Tongue (tissue), 2 donors: ENCODE data around the gene ACAP3. TPM values are rescaled to one million over a fixed set of nuclear protein-coding genes. Genes with fewer than 3 reads are reported as not detected.

Source experiments
- DNase-seq: peaks from one replicate; pipeline ENCODE4 v3.0.0-alpha.2; 2015
- total RNA-seq: library from RNA; depleted of rRNA; stranded (reverse); fragments of >200 nt; gene quantifications from one replicate; pipeline ENCODE4 v1.2.3, GENCODE V29; 2014

ACAP3 gene
- total RNA-seq, 1 donor from 2014 or later, result 73.3 TPM

DNA sequence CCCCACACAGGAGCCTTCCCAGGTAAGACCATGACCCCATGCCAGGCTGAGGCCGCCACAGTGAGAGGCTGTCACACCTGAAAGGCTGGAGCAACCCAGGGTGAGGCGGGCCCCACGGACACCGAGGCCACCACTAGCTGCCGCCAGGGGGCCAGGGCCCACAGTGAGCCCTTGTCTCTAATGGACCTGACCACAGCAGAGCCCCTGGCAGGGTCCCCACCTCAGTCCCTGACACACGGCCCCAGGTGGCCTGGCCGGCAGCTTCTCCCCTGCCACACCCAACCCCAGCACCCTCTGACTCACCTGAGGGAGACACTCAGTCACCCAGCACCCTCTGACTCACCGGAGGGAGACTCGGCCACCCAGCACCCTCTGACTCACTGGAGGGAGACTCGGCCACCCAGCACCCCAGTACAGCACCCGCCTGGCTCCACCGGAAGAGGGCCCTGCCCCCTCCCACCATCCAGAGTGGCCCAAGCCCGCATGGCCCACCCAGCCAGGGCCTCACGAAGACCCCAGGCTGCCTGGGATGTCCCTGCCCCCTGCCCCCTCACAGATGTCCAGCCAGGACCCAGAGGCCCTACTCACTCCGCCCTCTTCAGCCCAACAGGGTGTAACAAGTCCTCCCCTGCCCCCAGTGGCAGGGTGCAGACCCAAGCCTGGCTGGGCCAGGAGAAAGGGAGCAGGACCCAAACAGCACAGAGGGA is 37.1 kb upstream of the ACAP3 start:
- no peak for DNase-seq

GRCh38 chr1:1343811-1344421 is 36.2 kb upstream of the ACAP3 start:
- DNase-seq, result no peak

- no peak for DNase-seq
Measured at GRCh38 chr1:1342584-1343115, 34.9 kb upstream of the ACAP3 start.

DNA sequence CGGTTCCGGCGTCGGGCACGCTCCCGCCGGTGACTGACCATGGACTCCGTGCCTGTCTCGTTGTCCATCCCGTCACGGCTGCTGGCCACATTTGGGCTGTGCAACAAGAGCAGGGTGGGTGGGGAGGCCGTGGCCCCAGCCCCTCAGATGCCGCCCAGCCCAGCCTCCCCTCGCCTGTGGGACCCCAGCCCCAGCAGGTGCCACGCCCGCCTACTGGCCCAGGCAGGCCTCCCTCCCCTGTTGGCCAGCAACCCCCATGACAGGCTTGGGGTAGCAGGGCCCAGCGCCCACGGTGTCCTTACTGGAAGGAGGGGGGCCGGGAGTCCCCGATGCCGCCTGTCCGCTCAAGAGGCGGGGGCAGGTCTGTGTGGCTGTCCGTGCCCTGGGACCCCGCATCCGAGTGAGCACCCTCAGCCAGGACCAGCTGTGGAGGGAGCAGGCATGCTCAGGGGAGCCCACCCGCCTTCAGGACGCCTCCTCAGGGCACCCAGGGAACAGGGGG is 34.4 kb upstream of the ACAP3 start:
- no peak for DNase-seq

DNA sequence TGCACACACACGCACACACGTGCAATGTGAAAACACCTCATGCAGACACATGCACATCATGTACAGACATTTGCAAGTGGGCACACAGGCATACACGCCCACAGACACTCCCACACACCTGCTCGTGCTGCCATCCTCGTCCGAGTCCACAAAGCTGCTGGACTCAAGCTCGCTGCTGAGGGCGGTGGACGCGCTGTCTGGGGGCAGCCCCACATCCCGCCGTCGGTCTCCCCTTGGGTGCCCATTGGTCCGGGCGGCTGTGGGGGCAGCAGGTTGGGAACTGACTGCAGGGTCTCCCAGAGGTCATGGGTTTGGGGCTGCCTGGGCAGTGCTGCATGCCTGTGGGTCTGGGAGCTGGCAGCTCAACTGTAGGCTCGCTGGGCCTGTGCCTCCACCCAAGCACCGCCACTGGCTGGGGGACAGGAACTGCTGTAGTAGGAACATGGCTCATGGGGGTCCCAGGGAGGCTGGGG is 33.9 kb upstream of the ACAP3 start:
- no peak for DNase-seq

GRCh38 chr1:1340791-1341548 is 33.2 kb upstream of the ACAP3 start:
- DNase-seq, result no peak

DNA sequence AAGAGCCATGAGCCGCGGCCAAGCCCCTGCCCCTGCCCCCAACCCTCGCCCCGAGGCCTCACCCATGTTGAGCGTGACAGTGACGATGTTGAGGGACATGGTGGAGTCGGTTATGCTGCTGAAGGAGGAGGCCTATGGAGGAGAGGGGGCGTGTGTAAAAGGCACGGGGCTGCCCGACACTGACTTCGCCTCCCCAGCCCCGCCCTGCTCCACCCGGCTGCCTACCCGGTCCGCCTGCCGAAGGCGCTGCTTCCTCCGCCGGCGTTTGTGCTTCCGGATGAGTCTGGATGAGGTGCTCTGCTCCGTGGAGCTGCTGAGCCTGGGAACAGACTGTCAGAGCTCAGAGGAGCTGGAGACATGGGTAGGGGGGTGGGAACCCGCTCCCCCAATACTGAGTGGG is 32.5 kb upstream of the ACAP3 start:
- DNase-seq, result no peak

DNA sequence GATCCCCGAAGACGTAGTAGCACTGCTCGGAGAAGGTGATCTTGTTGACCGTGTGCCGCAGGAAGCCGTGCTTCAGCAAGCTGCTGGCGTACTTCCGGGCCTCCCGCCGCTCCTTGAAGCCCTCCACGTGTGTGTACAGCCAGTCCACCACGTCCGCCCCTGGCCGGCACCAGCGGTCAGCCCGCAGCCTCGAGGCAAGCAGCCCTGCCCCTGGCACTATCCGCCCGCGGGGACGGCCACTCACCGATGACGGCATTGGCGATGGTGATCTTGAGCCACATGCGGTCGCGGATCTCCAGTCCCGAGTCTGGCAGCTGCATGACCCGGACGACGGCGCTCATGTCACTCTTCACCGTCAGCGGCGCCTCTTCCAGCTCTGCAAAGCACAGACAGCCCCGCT is 30.5 kb upstream of the ACAP3 start:
- DNase-seq, result no peak

GRCh38 chr1:1337793-1338147 is 30.0 kb upstream of the ACAP3 start:
- DNase-seq, result no peak

DNA sequence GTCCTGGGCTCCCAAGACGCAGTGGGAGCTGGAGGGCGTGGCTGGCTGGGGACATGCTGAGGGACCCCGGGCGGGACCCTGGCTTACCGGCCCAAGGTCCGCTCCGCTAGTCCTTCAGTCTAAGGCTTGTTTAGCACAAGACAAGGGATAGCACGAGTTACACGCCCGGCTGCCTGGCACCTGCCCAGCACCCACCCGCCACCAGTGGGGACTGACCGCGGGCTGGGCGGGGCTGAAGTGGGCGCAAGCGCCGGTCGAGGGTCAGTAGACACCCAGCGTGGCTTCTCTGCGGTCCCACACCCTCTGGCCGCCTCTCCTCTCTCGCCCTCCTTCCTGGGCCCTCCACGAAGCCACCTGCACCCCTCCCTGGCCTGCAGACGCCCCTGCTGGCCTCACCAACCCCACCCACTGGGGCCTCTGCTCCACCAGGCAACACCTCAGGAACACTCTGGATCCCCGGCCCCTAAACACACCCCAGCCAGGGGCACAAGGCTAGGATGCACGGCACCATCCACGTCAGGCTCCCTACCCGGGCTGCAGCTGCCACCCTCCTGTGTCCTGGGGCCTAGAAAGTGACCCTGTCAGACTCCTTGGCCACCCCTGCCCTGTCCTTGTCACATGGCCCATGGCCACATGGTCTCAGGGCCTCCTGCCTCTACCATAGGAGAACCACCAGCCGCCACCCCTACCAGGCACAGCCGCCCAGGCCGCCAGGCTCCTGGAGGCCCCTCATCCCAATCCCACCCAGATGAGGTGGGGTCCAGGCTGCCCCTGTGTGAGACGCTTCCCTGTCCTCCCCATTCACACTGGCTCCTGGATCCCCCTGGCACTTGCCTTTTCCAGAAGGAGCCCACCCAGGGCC is 29.4 kb upstream of the ACAP3 start:
- no peak for DNase-seq

DNA sequence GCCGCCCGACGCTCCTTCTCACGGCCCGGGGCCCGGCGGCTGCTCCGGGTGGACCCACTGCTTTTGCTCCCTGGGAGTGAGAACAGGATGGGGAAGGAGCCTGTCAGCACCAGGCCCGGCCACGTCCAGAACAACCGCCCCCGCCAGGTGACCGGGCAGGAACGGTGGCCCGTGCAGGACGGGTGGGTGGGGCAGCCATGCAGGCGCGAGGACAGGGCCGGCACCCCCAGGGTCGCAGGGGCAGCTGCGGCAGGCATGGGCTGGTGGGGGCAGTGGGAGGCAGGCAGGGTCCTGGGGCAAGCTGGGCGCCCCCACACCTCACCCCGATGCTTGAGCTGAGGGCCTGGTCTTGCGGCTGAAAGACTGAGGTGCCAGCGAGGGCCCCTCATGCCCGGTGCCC is 28.7 kb upstream of the ACAP3 start:
- DNase-seq, result no peak

DNA sequence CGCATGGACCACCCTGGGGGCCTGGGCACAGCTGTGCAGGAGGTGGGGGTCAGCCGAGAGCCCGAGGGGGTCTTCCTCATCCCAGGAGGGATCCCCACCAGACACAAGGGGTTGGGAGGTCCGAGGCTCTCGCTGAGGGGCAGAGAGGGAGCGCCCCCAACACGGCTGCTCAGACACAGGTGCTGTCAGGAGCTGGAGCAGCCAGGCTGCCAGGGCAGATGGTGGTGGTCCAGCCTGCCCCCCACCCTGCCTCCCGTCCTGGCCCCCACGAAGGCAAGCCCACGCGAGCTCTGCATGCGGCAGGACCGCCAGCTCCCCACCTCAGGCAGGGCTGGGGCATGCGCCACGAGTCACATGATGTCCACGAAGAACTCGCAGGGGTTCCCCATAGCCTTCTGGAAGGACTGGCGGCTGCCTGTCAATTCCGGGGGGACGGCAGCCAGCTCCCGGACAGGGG is 28.1 kb upstream of the ACAP3 start:
- no peak for DNase-seq

- no peak for DNase-seq
Measured at GRCh38 chr1:1335283-1335682, 27.6 kb upstream of the ACAP3 start.

DNA sequence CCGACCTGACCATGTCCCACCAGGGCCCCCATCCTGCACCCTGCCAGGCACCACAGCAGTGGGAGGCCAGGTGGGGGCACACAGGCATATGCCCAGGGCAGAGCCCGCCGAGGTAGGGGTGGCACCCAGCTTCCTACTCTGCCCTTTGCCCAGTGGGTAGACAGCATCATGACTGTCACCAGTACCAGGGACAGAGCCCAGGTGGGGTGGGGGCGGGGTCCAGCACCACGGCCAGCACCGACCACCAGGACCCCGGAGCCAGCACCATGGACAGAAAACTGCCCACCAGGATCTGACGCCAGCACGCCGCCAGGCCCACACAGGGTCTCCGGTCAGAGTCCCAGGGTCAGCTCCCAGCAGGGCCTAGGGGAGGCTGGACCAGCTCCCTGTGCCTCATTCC is 27.1 kb upstream of the ACAP3 start:
- no peak for DNase-seq

DNA sequence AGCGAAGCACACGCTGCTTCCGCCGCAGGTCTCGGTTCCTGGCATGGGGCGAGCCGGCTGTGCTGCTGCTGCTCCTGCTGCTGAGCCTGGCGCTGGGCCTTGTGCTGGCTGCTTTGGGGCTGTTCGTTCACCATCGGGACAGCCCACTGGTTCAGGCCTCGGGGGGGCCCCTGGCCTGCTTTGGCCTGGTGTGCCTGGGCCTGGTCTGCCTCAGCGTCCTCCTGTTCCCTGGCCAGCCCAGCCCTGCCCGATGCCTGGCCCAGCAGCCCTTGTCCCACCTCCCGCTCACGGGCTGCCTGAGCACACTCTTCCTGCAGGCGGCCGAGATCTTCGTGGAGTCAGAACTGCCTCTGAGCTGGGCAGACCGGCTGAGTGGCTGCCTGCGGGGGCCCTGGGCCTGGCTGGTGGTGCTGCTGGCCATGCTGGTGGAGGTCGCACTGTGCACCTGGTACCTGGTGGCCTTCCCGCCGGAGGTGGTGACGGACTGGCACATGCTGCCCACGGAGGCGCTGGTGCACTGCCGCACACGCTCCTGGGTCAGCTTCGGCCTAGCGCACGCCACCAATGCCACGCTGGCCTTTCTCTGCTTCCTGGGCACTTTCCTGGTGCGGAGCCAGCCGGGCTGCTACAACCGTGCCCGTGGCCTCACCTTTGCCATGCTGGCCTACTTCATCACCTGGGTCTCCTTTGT is 26.0 kb upstream of the ACAP3 start:
- DNase-seq, result no peak

GRCh38 chr1:1332774-1333480 is 25.2 kb upstream of the ACAP3 start:
- no peak for DNase-seq

GRCh38 chr1:1332031-1332755 is 24.5 kb upstream of the ACAP3 start:
- no peak for DNase-seq

DNA sequence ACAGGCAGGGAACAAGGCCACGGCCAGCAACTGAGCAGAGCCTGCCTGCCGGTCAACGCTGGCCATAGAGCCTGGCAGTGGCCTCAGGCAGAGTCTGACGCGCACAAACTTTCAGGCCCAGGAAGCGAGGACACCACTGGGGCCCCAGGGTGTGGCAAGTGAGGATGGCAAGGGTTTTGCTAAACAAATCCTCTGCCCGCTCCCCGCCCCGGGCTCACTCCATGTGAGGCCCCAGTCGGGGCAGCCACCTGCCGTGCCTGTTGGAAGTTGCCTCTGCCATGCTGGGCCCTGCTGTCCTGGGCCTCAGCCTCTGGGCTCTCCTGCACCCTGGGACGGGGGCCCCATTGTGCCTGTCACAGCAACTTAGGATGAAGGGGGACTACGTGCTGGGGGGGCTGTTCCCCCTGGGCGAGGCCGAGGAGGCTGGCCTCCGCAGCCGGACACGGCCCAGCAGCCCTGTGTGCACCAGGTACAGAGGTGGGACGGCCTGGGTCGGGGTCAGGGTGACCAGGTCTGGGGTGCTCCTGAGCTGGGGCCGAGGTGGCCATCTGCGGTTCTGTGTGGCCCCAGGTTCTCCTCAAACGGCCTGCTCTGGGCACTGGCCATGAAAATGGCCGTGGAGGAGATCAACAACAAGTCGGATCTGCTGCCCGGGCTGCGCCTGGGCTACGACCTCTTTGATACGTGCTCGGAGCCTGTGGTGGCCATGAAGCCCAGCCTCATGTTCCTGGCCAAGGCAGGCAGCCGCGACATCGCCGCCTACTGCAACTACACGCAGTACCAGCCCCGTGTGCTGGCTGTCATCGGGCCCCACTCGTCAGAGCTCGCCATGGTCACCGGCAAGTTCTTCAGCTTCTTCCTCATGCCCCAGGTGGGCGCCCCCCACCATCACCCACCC is 23.6 kb upstream of the ACAP3 start, which contains the start of gene TAS1R3:
TAS1R3 (plus strand) TSS at position 213 of the 898 bp plus-strand sequence; CDS start at position 279, 66 bp downstream.
- peak; percentile 74 for DNase-seq
